Endothelial cell of umbilical vein (primary cell): ENCODE results near the gene CCDC117. TPM values are rescaled to one million over a fixed set of nuclear protein-coding genes. Genes with fewer than 3 reads are reported as not detected.
"Not testable (repeated sequence)": the region's sequence is repeated elsewhere in the genome, so short reads cannot be mapped to it uniquely, and the experiment has no call there.

Experiments
- BruUV-seq: library from RNA; stranded (reverse); fragments of 400-500 nt; replicated peaks from 2 replicates; lab custom pipeline; 2021; lab: Mats Ljungman, UMichigan
- CTCF ChIA-PET: fragments of 300-600, 350-600 bp; sonication (Branson Sonifier 250); formaldehyde crosslinking; loops from one replicate; lab custom pipeline; 2021; ENCODE audit warnings: antibody characterized with exemption, inconsistent platforms; lab: Charles Lee
- POLR2A ChIA-PET: fragments of 300-600, 350-600 bp; sonication (Branson Sonifier 250); formaldehyde crosslinking; loops from one replicate; lab custom pipeline; 2021; ENCODE audit warnings: antibody characterized with exemption, inconsistent platforms; lab: Charles Lee
- DNase-seq: peaks from one replicate; pipeline ENCODE4 v3.0.0-alpha.2; 2011; ENCODE audit warnings: low read depth, low spot score
- FAIRE-seq: peaks from 2 replicates; lab custom pipeline; 2011; peaks lifted over from hg19 to GRCh38; lab: Jason Lieb, UNC
- H2AFZ ChIP-seq: 2 replicates; pipeline ENCODE4 v1.6.0; 2012; ENCODE audit warnings: low read depth, low read length, control low read depth, inconsistent platforms
- H3K27ac ChIP-seq: 2 replicates; pipeline ENCODE4 v1.5.1; 2011; ENCODE audit warnings: low read depth, mild to moderate bottlenecking, control low read depth, low read length, moderate library complexity; ENCODE audit not compliant: insufficient read depth
- H3K27me3 ChIP-seq, 2 experiments: 2 replicates each; pipeline versions ENCODE4 v1.6.0 to v1.6.1; 2011; ENCODE audit warnings: low read length in 2 of 2, mixed read lengths in 1 of 2; ENCODE audit not compliant: control insufficient read depth in 2 of 2, insufficient read depth in 2 of 2
- H3K36me3 ChIP-seq, 2 experiments: 2 replicates in 1 of 2; 3 replicates in 1 of 2; pipeline ENCODE4 v1.5.1; 2011; ENCODE audit warnings: low read length in 2 of 2, mild to moderate bottlenecking in 1 of 2, moderate library complexity in 1 of 2; ENCODE audit not compliant: control insufficient read depth in 2 of 2, insufficient read depth in 2 of 2; ENCODE audit errors: extremely low read depth in 1 of 2
- H3K4me1 ChIP-seq: 3 replicates; pipeline ENCODE4 v1.5.1; 2011; ENCODE audit warnings: mild to moderate bottlenecking, low read length; ENCODE audit not compliant: control insufficient read depth, insufficient read depth; ENCODE audit errors: extremely low read depth
- H3K4me2 ChIP-seq: 2 replicates; pipeline ENCODE4 v1.6.1; 2011; ENCODE audit warnings: low read length, control low read depth, mixed read lengths; ENCODE audit not compliant: insufficient read depth
- H3K4me3 ChIP-seq, 3 experiments: fragments of 200-600 bp in 1 of 3; sonication (generic), shearing (Covaris generic) in 1 of 3; replicated peaks in 1 of 3; 2 replicates each; pipeline ENCODE4 v1.5.1; 2011 to 2016; ENCODE audit warnings: control low read depth in 3 of 3, low read length in 3 of 3, mild to moderate bottlenecking in 2 of 3, inconsistent platforms in 1 of 3, low read depth in 1 of 3, moderate library complexity in 1 of 3; ENCODE audit not compliant: insufficient read depth in 1 of 3
- H3K79me2 ChIP-seq: 2 replicates; pipeline ENCODE4 v1.6.0; 2012; ENCODE audit warnings: low read length, inconsistent platforms; ENCODE audit not compliant: control insufficient read depth, insufficient read depth
- H3K9ac ChIP-seq: replicated peaks from 2 replicates; pipeline ENCODE3; 2011; ENCODE audit warnings: low read length, control low read depth; ENCODE audit not compliant: insufficient read depth; ENCODE audit errors: extremely low read depth
- H3K9me1 ChIP-seq: replicated peaks from 3 replicates; pipeline ENCODE4 v1.6.0; 2011; ENCODE audit warnings: mild to moderate bottlenecking, low read length; ENCODE audit not compliant: control insufficient read depth, insufficient read depth; ENCODE audit errors: extremely low read depth
- H3K9me3 ChIP-seq: replicated peaks from 2 replicates; pipeline ENCODE4 v1.5.1; 2012; ENCODE audit warnings: low read length, inconsistent platforms; ENCODE audit not compliant: control insufficient read depth, insufficient read depth
- H4K20me1 ChIP-seq: replicated peaks from 2 replicates; pipeline ENCODE3; 2011; ENCODE audit warnings: mild to moderate bottlenecking, low read length; ENCODE audit not compliant: control insufficient read depth, insufficient read depth; ENCODE audit errors: extremely low read depth
- POLR2AphosphoS5 ChIP-seq: IDR thresholded peaks from 2 replicates; pipeline ENCODE4 v1.6.1; 2012; ENCODE audit warnings: low read depth, mild to moderate bottlenecking, control low read depth, low read length, moderate library complexity; ENCODE audit not compliant: insufficient read depth
- dilution Hi-C: fragments of 300-500 bp; cut with MboI; formaldehyde crosslinking; loops from one replicate; pipeline ENCODE4 v1.15.0; 2019; ENCODE audit warnings: low sequenced_read_pairs; ENCODE audit not compliant: extremely low pct_ligation_motif_present
- intact Hi-C: fragments of 100-400 bp; cut with micrococcal nuclease; formaldehyde crosslinking; loops from one replicate; pipeline ENCODE4 v1.10.0; 2022
- polyA plus RNA-seq, 4 experiments: library from polyadenylated mRNA; depleted of rRNA in 3 of 4; stranded (reverse) in 3 of 4; unstranded in 1 of 4; fragments of >200 nt; gene quantifications; 2 replicates each; pipeline versions ENCODE4 v1.2.1 to v1.2.3, GENCODE V29; 2011 to 2012; ENCODE audit warnings: missing spikeins in 1 of 4
- total RNA-seq: library from RNA; stranded (reverse); gene quantifications from 2 replicates; pipeline ENCODE4 v1.2.3, GENCODE V29; 2021
- TF ChIP-seq, protein P1 (sequence below): IDR thresholded peaks from 2 replicates; pipeline ENCODE4 v1.6.1; 2011; ENCODE audit not compliant: insufficient read depth, insufficient read length

CCDC117 gene
- total and polyA plus RNA-seq, 2 donors (not counting 3 experiments of a cell fraction or from before 2014, with no cell fraction given): 5.5 to 23.3 TPM

DNA sequence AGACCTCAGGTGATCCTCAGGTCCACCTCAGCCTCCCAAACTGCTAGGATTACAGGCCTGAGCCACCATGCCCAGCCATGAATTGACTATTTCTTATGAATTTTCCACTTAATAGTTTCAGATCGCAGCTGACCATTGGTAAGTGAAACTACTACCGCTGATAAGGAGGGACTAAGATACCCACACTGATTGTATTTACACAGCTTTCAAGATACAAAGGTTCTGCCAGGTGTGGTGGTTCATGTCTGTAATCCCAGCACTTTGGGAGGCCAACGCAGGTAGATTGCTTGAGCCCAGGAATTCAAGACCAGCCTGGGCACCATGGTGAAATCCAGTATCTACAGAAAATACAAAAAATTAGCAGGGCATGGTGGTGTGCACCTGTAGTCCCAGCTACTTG is 34.8 kb upstream of the CCDC117 start:
- no peak for TF ChIP-seq POLR2AphosphoS5
- TF ChIP-seq, protein P1, sequence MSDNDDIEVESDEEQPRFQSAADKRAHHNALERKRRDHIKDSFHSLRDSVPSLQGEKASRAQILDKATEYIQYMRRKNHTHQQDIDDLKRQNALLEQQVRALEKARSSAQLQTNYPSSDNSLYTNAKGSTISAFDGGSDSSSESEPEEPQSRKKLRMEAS: no peak
- Histone ChIP-seq H3K9me1 (no peaks in the 10 kb centered on the region), H3K27ac (no peak overlapping the region), H3K4me1 (peaks cover 6% of the 10 kb centered on the region), H3K9me3 (no peaks in the 10 kb centered on the region), H3K79me2 (peaks cover 5% of the 10 kb centered on the region), H4K20me1 (no peaks in the 10 kb centered on the region), H2AFZ (no peak overlapping the region), H3K36me3 (no peaks in the 10 kb centered on the region), H3K4me2 (no peak overlapping the region), H3K4me3 (no peak overlapping the region), H3K27me3 (no peaks in the 10 kb centered on the region), H3K9ac (no peak overlapping the region)
- ChIA-PET POLR2A (interaction anchor here (0.6 kb wide), 1 partner anchor 61 kb away, joined by 4 read pairs; no protein-coding TSS in a partner anchor), CTCF (interaction anchor here (1.8 kb wide), 1 partner anchor 28 kb away, joined by 4 read pairs; no protein-coding TSS in a partner anchor)
- DNase-seq (no peak), FAIRE-seq (no peak)
- intact Hi-C loops: no loop called here
- no TSS peak for BruUV-seq
- dilution Hi-C loops: no loop called here

DNA sequence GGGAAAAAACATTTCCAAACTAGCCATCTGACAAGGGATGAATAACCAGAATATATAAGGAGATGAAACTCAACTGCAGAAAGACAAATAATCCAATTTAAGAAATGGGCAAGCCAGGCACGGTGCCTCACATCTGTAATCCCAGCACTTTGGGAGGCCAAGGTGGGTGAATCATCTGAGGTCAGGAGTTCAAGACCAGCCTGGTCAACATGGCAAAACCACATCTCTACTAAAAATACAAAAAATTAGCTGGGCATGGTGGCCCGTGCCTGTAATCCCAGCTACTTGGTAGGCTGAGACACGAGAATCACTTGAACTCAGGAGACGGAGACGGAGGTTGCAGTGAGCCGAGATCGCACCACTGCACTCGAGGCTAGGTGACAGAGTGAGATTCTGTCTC is 33.6 kb upstream of the CCDC117 start:
- H3K27ac ChIP-seq, H4K20me1 ChIP-seq, intact Hi-C loops, H3K9me3 ChIP-seq, H3K9me1 ChIP-seq, H3K4me2 ChIP-seq, H3K27me3 ChIP-seq, H2AFZ ChIP-seq, BruUV-seq, H3K36me3 ChIP-seq, H3K9ac ChIP-seq, dilution Hi-C loops, POLR2A ChIA-PET, FAIRE-seq, H3K4me3 ChIP-seq, DNase-seq: not testable (repeated sequence)
- CTCF ChIA-PET: interaction anchor here (1.8 kb wide), 1 partner anchor 29 kb away, joined by 4 read pairs; no protein-coding TSS in a partner anchor
- H3K4me1 ChIP-seq: peaks cover 12% of the 10 kb centered on the region
- peaks cover 14% of the 10 kb centered on the region for H3K79me2 ChIP-seq
